ENCODE results near the gene TRIM72.
A peak's percentile ranks its signal among the peaks of the same experiment; 100 is the strongest.
"Not testable (repeated sequence)": the region's sequence is repeated elsewhere in the genome, so short reads cannot be mapped to it uniquely, and the experiment has no call there.

The TRIM72 gene, protein sequence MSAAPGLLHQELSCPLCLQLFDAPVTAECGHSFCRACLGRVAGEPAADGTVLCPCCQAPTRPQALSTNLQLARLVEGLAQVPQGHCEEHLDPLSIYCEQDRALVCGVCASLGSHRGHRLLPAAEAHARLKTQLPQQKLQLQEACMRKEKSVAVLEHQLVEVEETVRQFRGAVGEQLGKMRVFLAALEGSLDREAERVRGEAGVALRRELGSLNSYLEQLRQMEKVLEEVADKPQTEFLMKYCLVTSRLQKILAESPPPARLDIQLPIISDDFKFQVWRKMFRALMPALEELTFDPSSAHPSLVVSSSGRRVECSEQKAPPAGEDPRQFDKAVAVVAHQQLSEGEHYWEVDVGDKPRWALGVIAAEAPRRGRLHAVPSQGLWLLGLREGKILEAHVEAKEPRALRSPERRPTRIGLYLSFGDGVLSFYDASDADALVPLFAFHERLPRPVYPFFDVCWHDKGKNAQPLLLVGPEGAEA

GRCh38 chr16:31213877-31214707, at the start of gene TRIM72:
TRIM72 (plus strand) TSS chr16:31214119; CDS start chr16:31214739, 620 bp downstream.
- DNase-seq (ENCODE audit: low read depth in 4 of 4, low spot score in 1 of 4): no peak

- no peak for DNase-seq (ENCODE audit: low read depth in 4 of 4, low spot score in 1 of 4)
These were observed 46.6 kb upstream of the TRIM72 start for GRCh38 chr16:31167315-31167714.

DNA sequence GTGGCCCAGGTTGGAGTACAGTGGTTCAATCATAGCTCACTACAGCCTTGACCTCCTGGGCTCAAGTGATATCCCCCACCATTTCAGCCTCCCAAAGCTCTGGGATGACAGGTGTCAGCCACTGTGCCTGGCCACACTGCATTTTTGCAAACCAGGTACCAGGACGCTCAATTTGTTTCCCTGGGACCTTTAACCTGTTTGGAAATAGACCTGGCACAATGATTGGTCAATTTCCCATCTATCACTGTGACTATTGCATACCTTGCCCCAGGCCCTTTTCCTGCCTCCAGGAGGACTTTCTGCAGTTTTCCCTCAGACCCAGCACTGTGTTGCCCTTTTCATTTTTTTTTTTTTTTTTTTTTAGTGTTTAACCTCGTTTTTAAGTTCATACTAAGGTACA, 45.1 kb upstream of the TRIM72 start:
- DNase-seq (ENCODE audit: low read depth in 4 of 4, low spot score in 1 of 4): no peak

DNA sequence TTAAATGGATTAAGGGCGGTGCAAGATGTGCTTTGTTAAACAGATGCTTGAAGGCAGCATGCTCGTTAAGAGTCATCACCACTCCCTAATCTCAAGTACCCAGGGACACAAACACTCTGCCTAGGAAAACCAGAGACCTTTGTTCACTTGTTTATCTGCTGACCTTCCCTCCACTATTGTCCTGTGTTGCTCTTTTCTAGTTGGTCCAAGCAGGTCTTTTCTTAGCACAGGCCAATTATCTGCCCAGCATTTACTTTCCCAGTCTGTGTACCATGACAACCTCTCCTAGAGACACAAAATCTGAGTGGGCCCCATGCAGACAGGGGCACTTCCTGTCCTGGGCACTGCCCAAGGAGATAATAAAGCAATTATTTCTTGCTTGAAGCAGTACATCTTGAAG, 43.9 kb upstream of the TRIM72 start:
- DNase-seq (ENCODE audit: low read depth in 4 of 4, low spot score in 1 of 4): not testable (repeated sequence)

- peak in 1 of 4 experiments; percentile 36 for DNase-seq (ENCODE audit: low read depth in 4 of 4, low spot score in 1 of 4)
These were observed 36.8 kb upstream of the TRIM72 start for GRCh38 chr16:31177136-31177535.

DNA sequence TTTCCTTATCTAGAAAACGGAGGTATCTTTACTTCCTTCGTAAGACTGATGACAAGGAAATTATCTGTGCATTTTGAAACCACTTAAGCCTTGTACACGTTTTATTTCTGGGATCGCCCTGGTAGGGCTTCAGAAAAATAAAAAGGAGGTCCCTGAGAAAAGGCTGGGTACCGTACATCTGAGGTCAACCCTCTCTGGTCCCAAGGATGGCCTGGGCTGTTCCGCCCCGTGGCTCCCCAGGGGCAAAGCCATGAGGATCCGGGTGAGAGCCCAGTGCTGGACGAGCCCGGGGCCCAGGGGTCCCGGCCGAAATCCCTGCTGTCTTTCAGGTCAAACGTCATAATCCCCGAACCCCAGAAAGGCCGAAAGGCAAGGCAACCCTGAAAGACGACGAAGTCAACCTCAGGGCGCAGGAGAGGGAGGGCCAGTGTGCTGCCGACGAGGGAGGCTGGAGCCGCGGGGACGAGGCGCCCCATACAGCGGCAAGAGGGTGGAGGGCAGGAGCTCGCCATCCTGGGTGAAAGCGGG, 34.6 kb upstream of the TRIM72 start:
- DNase-seq (ENCODE audit: low read depth in 4 of 4, low spot score in 1 of 4): no peak

GRCh38 chr16:31179747-31180459, 34.0 kb upstream of the TRIM72 start, which contains the start of gene FUS:
FUS (plus strand) TSS chr16:31180139; CDS start chr16:31180215, 76 bp downstream.
- DNase-seq (ENCODE audit: low read depth in 4 of 4, low spot score in 1 of 4): peak; percentile 80 to 88 (median 84)

GRCh38 chr16:31181102-31181830, 32.7 kb upstream of the TRIM72 start:
- DNase-seq (ENCODE audit: low read depth in 4 of 4, low spot score in 1 of 4): no peak

GRCh38 chr16:31182391-31182790, 31.5 kb upstream of the TRIM72 start:
- DNase-seq (ENCODE audit: low read depth in 4 of 4, low spot score in 1 of 4): no peak

- DNase-seq (ENCODE audit: low read depth in 4 of 4, low spot score in 1 of 4): no peak
These were observed 30.2 kb upstream of the TRIM72 start for GRCh38 chr16:31183432-31184428.

DNA sequence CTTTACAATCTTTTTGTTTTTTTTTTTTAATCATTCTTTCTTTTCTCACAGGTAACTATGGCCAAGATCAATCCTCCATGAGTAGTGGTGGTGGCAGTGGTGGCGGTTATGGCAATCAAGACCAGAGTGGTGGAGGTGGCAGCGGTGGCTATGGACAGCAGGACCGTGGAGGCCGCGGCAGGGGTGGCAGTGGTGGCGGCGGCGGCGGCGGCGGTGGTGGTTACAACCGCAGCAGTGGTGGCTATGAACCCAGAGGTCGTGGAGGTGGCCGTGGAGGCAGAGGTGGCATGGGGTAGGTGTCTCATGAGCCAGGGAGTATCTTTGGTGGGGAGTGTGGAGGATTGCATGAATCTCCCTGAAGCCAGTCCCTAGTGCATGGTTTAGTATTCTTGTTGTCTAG, 29.0 kb upstream of the TRIM72 start:
- no peak for DNase-seq (ENCODE audit: low read depth in 4 of 4, low spot score in 1 of 4)

- DNase-seq (ENCODE audit: low read depth in 4 of 4, low spot score in 1 of 4): no peak
These were observed 28.6 kb upstream of the TRIM72 start for GRCh38 chr16:31185339-31185738.

GRCh38 chr16:31186176-31186575, 27.7 kb upstream of the TRIM72 start:
- DNase-seq (ENCODE audit: low read depth in 4 of 4, low spot score in 1 of 4): no peak

DNA sequence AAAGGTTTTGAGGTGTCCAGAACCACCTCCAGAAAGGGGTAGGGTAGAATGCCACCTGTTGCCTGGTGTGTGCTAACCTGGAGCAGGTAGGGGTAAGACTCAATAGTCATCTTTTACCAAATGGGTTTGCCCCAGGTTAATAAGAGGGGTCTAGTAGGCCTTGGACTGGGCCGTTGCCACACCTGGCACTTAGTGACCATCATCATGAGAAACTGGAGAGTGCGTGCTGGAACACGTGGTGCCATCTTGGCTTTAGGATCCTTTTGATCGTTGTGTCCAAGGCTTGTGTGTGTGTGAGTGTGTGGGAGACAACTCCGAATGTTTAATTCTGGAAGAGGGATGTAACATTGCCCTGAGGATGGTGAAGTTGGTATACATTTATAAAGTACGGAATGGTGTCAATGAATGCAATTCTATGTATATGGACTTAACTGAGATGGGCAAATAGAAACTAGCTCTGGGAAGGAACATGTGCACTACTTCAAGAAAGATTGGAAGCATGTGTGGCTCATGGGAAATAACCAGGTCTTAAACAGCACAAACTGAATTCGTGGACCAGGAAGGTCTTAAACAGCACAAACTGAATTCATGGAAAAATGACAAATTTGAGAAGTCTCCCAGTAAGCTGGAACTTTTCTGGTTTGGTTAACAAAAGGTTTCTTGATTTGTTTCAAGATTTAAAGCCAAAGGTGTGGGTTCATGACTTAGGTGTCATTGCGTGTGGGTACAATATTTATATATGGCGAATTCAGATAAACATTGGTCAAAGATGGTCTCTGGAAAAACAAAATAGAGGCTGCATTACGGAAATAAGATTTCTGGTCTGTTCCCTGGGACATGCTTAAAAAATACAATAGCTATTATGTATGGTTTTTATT, 26.8 kb upstream of the TRIM72 start:
- DNase-seq (ENCODE audit: low read depth in 4 of 4, low spot score in 1 of 4): no peak

DNA sequence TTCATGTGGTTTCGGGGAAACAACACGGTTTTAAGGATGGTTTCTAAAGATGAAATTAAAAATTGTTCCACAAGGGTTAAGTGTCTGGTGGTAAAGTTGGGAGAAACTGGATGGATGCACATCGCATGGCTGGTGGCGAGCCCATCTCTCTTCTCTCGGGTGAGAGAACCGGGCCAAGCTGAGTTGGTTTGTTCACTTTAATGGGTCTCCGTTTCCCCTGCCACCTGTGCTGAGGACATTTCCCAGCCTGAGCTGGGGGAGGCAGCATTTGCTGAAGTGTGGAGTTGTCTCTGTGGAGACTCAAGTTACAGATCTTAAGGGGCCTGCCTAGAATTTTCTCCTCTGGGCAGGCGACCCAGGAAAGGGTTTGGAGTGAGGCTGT, 26.1 kb upstream of the TRIM72 start:
- DNase-seq (ENCODE audit: low read depth in 4 of 4, low spot score in 1 of 4): no peak

DNA sequence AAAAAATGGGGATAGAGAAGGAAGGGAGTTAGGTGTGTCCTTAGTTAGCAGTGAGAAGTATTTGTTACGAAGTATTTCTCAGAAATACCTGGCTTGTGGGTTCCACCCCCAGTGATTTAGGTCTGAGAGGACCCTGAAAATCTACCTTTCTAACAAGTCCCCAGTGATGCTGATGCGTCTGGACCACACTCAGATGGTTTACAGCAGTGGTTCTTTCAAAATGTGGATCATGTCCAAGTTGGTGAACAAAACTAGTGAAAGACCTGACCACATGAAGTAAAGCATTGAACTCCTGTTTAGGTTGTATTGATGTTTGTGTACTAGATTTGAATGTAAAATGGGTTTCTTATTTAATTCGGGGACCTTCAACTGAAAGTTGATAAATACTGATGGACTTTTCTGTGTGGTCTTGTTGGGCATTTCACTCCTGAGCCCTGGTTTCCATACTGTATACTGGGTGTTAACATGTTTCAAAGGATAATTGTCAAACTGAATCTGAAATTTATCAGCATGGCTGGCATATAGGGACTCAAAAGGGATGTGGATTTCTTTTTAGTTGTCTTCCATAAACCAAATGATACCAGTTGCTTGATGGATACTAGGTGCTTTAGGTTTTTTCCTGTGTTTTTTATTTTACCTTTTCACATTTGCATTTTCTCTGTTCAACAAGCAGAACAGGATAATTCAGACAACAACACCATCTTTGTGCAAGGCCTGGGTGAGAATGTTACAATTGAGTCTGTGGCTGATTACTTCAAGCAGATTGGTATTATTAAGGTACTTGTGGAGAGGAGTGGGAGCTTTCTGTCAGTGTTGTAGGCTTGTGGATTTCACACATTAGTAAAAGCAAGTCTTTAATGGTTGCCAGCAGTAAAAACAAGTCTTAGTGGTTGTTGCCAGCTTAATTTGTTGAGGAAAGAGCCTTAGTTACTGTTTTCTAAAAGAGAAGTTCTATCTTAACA, 25.2 kb upstream of the TRIM72 start:
- no peak for DNase-seq (ENCODE audit: low read depth in 4 of 4, low spot score in 1 of 4)

DNA sequence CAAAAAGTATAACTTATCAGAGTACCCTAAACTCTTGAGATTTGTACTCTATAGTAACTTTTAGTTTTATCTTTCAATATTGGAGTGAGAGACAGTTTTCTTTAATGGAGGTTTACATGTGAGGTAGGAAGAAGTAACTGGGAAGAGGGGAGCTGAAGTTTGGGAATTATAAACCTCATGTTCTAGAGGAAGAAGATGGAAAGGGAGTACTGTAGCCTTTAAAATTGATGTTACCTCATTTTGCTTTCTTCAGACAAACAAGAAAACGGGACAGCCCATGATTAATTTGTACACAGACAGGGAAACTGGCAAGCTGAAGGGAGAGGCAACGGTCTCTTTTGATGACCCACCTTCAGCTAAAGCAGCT, 24.5 kb upstream of the TRIM72 start:
- DNase-seq (ENCODE audit: low read depth in 4 of 4, low spot score in 1 of 4): no peak

Measured in stimulated activated CD4-positive, alpha-beta T cell treated with anti-CD3 and anti-CD28 coated beads, Interleukin-1b, Interleukin-23, amount 100 ng/mL, for 24 hours (primary cell).